SK-N-MC (cell line): ENCODE data around the gene YRDC.

Experiments
- EZH2 ChIP-seq: fragments of 200-600 bp; sonication (generic); IDR thresholded peaks from one replicate; pipeline ENCODE4 v1.6.1; 2017; ENCODE audit warnings: antibody characterized with exemption
- POLR2AphosphoS5 ChIP-seq: IDR thresholded peaks from 2 replicates; pipeline ENCODE4 v1.6.1; 2012; ENCODE audit warnings: mild to moderate bottlenecking, low read depth, low read length, borderline replicate concordance

GRCh38 chr1:37851782-37852210 is 43.8 kb upstream of the YRDC start:
- no peak for TF ChIP-seq EZH2
- no peak for TF ChIP-seq POLR2AphosphoS5
